Heart left ventricle (tissue), 16 donors: ENCODE data around the gene TH. TPM values are rescaled to one million over a fixed set of nuclear protein-coding genes. Genes with fewer than 3 reads are reported as not detected.

ENCODE experiments used
- ATAC-seq, 4 donors: fragments of 200-7000 bp; cut with Tn5 transposase; one replicate each; pipeline ENCODE4 v1.9.1; 2020 to 2022; ENCODE audit warnings: moderate library complexity in 4 of 4, mild to moderate bottlenecking in 3 of 4, moderate number of reproducible peaks in 1 of 4
- DNase-seq, 5 donors: peaks; one replicate each; pipeline ENCODE4 v3.0.0-alpha.2; 2020
- H3K27ac ChIP-seq, 12 donors: fragments of 200-600 bp; sonication (generic) in 4 of 12; one replicate each; pipeline versions ENCODE4 v1.5.0 to v1.8.0; 2016 to 2022; ENCODE audit warnings: mild to moderate bottlenecking in 2 of 12
- H3K27me3 ChIP-seq, 9 donors: fragments of 200-600 bp; sonication (generic) in 2 of 9; one replicate each; pipeline versions ENCODE4 v1.5.1 to v1.8.0; 2016 to 2022; ENCODE audit warnings: mild to moderate bottlenecking in 3 of 9
- H3K36me3 ChIP-seq, 9 donors: fragments of 200-600 bp; sonication (generic) in 2 of 9; one replicate each; pipeline versions ENCODE4 v1.5.0 to v1.8.0; 2018 to 2022; ENCODE audit warnings: mild to moderate bottlenecking in 2 of 9
- H3K4me1 ChIP-seq, 12 donors: fragments of 200-600 bp; sonication (generic) in 4 of 12; one replicate each; pipeline versions ENCODE4 v1.5.0 to v1.8.0; 2016 to 2022; ENCODE audit warnings: mild to moderate bottlenecking in 3 of 12
- H3K4me3 ChIP-seq, 12 donors: fragments of 200-600 bp; sonication (generic) in 4 of 12; one replicate each; pipeline versions ENCODE4 v1.5.0 to v1.8.0; 2017 to 2022; ENCODE audit warnings: mild to moderate bottlenecking in 9 of 12, moderate library complexity in 4 of 12
- H3K9me3 ChIP-seq, 12 donors: fragments of 200-600 bp; sonication (generic) in 4 of 12; one replicate each; pipeline versions ENCODE4 v1.5.0 to v1.8.0; 2016 to 2022; ENCODE audit warnings: mild to moderate bottlenecking in 1 of 12
- CTCF ChIP-seq, 12 donors: fragments of 200-600 bp; sonication (generic) in 4 of 12; IDR thresholded peaks; one replicate each; pipeline versions ENCODE4 v1.5.0 to v1.8.0; 2018 to 2022; ENCODE audit warnings: antibody characterized with exemption in 12 of 12, mild to moderate bottlenecking in 5 of 12
- POLR2A ChIP-seq, 2 donors: fragments of 450-650 bp; IDR thresholded peaks; one replicate each; pipeline ENCODE4 v1.6.1; 2017; ENCODE audit warnings: antibody characterized with exemption in 2 of 2, mild to moderate bottlenecking in 2 of 2, moderate library complexity in 2 of 2
- WGBS, 4 donors: extraction: QIAGEN DNeasy Blood & Tissue Kit in 2 of 4; methylation state at CpG; one replicate each; pipeline versions ENCODE4 v1.1.5 to v1.1.7; 2013 to 2018; 5-methylcytosine and 5-hydroxymethylcytosine counted together
- intact Hi-C, 10 donors: fragments of 100-400 bp; cut with DNase I; formaldehyde crosslinking; loops; one replicate each; pipeline versions ENCODE4 v1.11.1 to v1.14.2; 2022
- polyA plus RNA-seq, 2 donors: library from polyadenylated mRNA; stranded (reverse); fragments of 200-250 nt; gene quantifications; one replicate each; pipeline ENCODE4 v1.2.3, GENCODE V29; 2013
- total RNA-seq, 9 donors: library from RNA; depleted of rRNA in 2 of 9; stranded (reverse); fragments of >200 nt in 2 of 9; fragmentation: NEBNext Ultra II Directional in 3 of 9; extraction: Animal tissue kit (Norgen Biotek cat#: 25700) in 3 of 9; gene quantifications; one replicate each; pipeline versions ENCODE4 v1.1.0 to v1.2.4, GENCODE V29; 2016 to 2023
- donor health status: ischemic (EF 13 %, LVEDD 7.1; RV severe dilation, severe dysfunction).
- donor health status: healthy with polysubstance abuse.
- donor health status: DM: no; HTN: yes; CAD: no.
- donor health status: DM: no; HTN: no; CAD: no.
- donor health status: ischemic (EF 25% LVEDD 6.9; RV normal size, moderate dysfunction).
- donor health status: ischemic (EF 25% LVEDD 5.7; RV mildly dilated, moderate dysfunction).
- donor health status: healthy.
- donor health status: DM: yes; HTN: yes; CAD: no.
- donor health status: ischemic (EF 35%, LVEDD 5.7; RV mildly dilated, moderate dysfunction).
- donor health status: nonischemic (EF 11% LVEDD 7.7; RV severe dilation, severe dysfunction).
- donor health status: DM: yes; HTN: yes; CAD: no.
- donor health status: PGD.
- donor health status: ischemic (EF 29% LVEDD 5.4; RV normal size, mild dysfunction).
- donor health status: nonischemic (EF 23%, LVEDD 6.1; RV moderate dilation, normal function).

Gene TH
- total and polyA plus RNA-seq, 11 donors, result 0.08 TPM; not detected in 10

- intact Hi-C loops, result loop anchor here in 2 of 10 donors (1.0 kb wide), 1 partner anchor 254 kb away; no protein-coding TSS in a partner anchor
- Histone ChIP-seq H3K27me3 (peaks cover 0 to 36% (median 21%) of the 10 kb centered on the region in 9 donors), H3K36me3 (no peaks in the 10 kb centered on the region), H3K27ac (no peak overlapping the region), H3K4me1 (peaks cover 0 to 13% (median 6%) of the 10 kb centered on the region in 12 donors), H3K9me3 (no peaks in the 10 kb centered on the region), H3K4me3 (peak overlapping the region in 9 of 12 donors; percentile 11 to 40 (median 28))
- TF ChIP-seq CTCF (IDR thresholded peaks at IDR 0.05) (peak; percentile 41 to 69 (median 52)), POLR2A (IDR thresholded peaks at IDR 0.05) (no peak)
- DNase-seq, result no peak
- ATAC-seq, result peak in 3 of 4 donors; percentile 5 to 43 (median 23)
- WGBS, 4 donors, result 7 to 46% (median 8%) methylated on average over 20 to 70 of the region's 70 CpGs
Measured at GRCh38 chr11:2166091-2166851, 5.3 kb downstream of the TH start.

GRCh38 chr11:2165571-2165970 lies 6.0 kb downstream of the TH start:
- DNase-seq (no peak), ATAC-seq (no peak)
- no peak for TF ChIP-seq POLR2A (IDR thresholded peaks at IDR 0.05)
- H3K27ac ChIP-seq, result no peak overlapping the region
- H3K9me3 ChIP-seq, result no peaks in the 10 kb centered on the region
- H3K36me3 ChIP-seq, result no peaks in the 10 kb centered on the region
- peaks cover 0 to 13% (median 6%) of the 10 kb centered on the region in 12 donors for H3K4me1 ChIP-seq
- intact Hi-C loops, result no loop called here
- peaks cover 0 to 39% (median 21%) of the 10 kb centered on the region in 9 donors for H3K27me3 ChIP-seq
- no peak overlapping the region for H3K4me3 ChIP-seq
- 86 to 93% (median 89%) methylated on average over 9 to 13 of the region's 13 CpGs for WGBS, 4 donors

- Histone ChIP-seq H3K27ac (no peak overlapping the region), H3K4me1 (peaks cover 0 to 13% (median 6%) of the 10 kb centered on the region in 12 donors), H3K27me3 (peaks cover 0 to 39% (median 21%) of the 10 kb centered on the region in 9 donors), H3K4me3 (no peak overlapping the region), H3K9me3 (no peaks in the 10 kb centered on the region), H3K36me3 (no peaks in the 10 kb centered on the region)
- 82 to 90% (median 86%) methylated on average over 5 to 20 of the region's 20 CpGs for WGBS, 4 donors
- intact Hi-C loops, result no loop called here
- no peak for ATAC-seq
- TF ChIP-seq POLR2A (IDR thresholded peaks at IDR 0.05), result no peak
- TF ChIP-seq CTCF (IDR thresholded peaks at IDR 0.05), result no peak
- DNase-seq, result no peak
Measured at GRCh38 chr11:2164861-2165555, 6.6 kb downstream of the TH start.

- no peak for TF ChIP-seq POLR2A (IDR thresholded peaks at IDR 0.05)
- no peak for TF ChIP-seq CTCF (IDR thresholded peaks at IDR 0.05)
- Histone ChIP-seq H3K9me3 (no peaks in the 10 kb centered on the region), H3K27me3 (peaks cover 0 to 39% (median 21%) of the 10 kb centered on the region in 9 donors), H3K36me3 (no peaks in the 10 kb centered on the region), H3K27ac (no peak overlapping the region), H3K4me3 (no peak overlapping the region), H3K4me1 (peaks cover 0 to 20% (median 6%) of the 10 kb centered on the region in 12 donors)
- ATAC-seq (no peak), DNase-seq (no peak)
- 89 to 92% (median 91%) methylated on average over 16 to 22 of the region's 22 CpGs for WGBS, 4 donors
- intact Hi-C loops, result no loop called here
Measured at GRCh38 chr11:2164081-2164480, 7.5 kb downstream of the TH start.
